K562 (cell line): Measurements from ENCODE around the gene UTP4. TPM values are rescaled to one million over a fixed set of nuclear protein-coding genes. Genes with fewer than 3 reads are reported as not detected.

Experiments
- ATF1 ChIP-seq, 2 experiments: fragments of 450-650 bp in 1 of 2; IDR thresholded peaks; 2 replicates each; pipeline ENCODE4 v1.6.1; 2016; ENCODE audit warnings: missing compliant biosample characterization in 1 of 2, missing genetic modification characterization in 1 of 2
- EGR1 ChIP-seq: fragments of 450-650 bp; conservative IDR thresholded peaks from 2 replicates; pipeline ENCODE4 v1.6.1; 2017; ENCODE audit warnings: mild to moderate bottlenecking
- EP300 ChIP-seq: IDR thresholded peaks from 2 replicates; pipeline ENCODE4 v1.6.1; 2012; ENCODE audit warnings: low read length, improper control_type of control experiment
- HNRNPL ChIP-seq: fragments of 200-400 bp; formaldehyde crosslinking; IDR thresholded peaks from 2 replicates; pipeline ENCODE4 v1.6.1; 2017; ENCODE audit warnings: low read depth, mild to moderate bottlenecking, low read length
- KHSRP ChIP-seq: fragments of 450-650 bp; IDR thresholded peaks from 2 replicates; pipeline ENCODE4 v1.6.1; 2017
- KLF1 ChIP-seq: fragments of 450-650 bp; IDR thresholded peaks from 2 replicates; pipeline ENCODE4 v1.6.1; 2016; ENCODE audit warnings: missing genetic modification characterization, missing compliant biosample characterization
- L3MBTL2 ChIP-seq: fragments of 450-650 bp; IDR thresholded peaks from 2 replicates; pipeline ENCODE4 v1.6.1; 2016; ENCODE audit warnings: mild to moderate bottlenecking, moderate library complexity
- NR3C1 ChIP-seq: sonication (generic); formaldehyde crosslinking; IDR thresholded peaks from 2 replicates; pipeline ENCODE4 v1.8.1; 2022; ENCODE audit warnings: missing genetic modification reagents
- POLR2H ChIP-seq: IDR thresholded peaks from 2 replicates; pipeline ENCODE4 v1.6.1; 2016; ENCODE audit warnings: missing genetic modification characterization, low read depth, mild to moderate bottlenecking, control low read depth, missing compliant biosample characterization, moderate library complexity
- SNIP1 ChIP-seq: fragments of 450-650 bp; IDR thresholded peaks from 2 replicates; pipeline ENCODE4 v1.7.1; 2017; ENCODE audit warnings: low read depth, mild to moderate bottlenecking
- TOE1 ChIP-seq, 2 experiments: fragments of 450-650 bp in 1 of 2; sonication (generic) in 1 of 2; formaldehyde crosslinking in 1 of 2; IDR thresholded peaks; 2 replicates each; pipeline versions ENCODE4 v1.7.1 to v1.8.0; 2016 to 2022; ENCODE audit warnings: borderline replicate concordance in 2 of 2, mild to moderate bottlenecking in 2 of 2, antibody characterized with exemption in 1 of 2, inconsistent platforms in 1 of 2, low read depth in 1 of 2, missing genetic modification reagents in 1 of 2, moderate library complexity in 1 of 2
- ZNF561 ChIP-seq: fragments of 450-650 bp; formaldehyde crosslinking; conservative IDR thresholded peaks from 2 replicates; pipeline ENCODE4 v1.4.0; 2020; ENCODE audit warnings: mild to moderate bottlenecking, moderate library complexity
- polyA plus RNA-seq, 8 experiments: library from polyadenylated mRNA; depleted of rRNA in 4 of 8; stranded (reverse) in 5 of 8; unstranded in 3 of 8; fragments of >200 nt; fragmentation: Nextera tagmentation in 2 of 8; fragmentation: Illumina TruSeq in 1 of 8; extraction: Ambion mirVana in 2 of 8; extraction: Trizol in 1 of 8; gene quantifications; 2 replicates each; pipeline versions ENCODE4 v1.2.1 to v1.2.3, GENCODE V29; 2011 to 2014; ENCODE audit warnings: inconsistent platforms in 1 of 8, missing spikeins in 1 of 8
- total RNA-seq, 7 experiments: library from RNA; depleted of rRNA in 6 of 7; stranded (reverse); fragments of >200 nt in 6 of 7; fragmentation: Illumina TruSeq in 2 of 7; extraction: Trizol in 2 of 7; gene quantifications; 2 replicates each; pipeline versions ENCODE4 v1.2.1 to v1.2.3, GENCODE V29; 2011 to 2021; ENCODE audit warnings: low replicate concordance in 1 of 7
- TF ChIP-seq, protein P1 (sequence below): fragments of 200-600 bp; sonication (generic); IDR thresholded peaks from one replicate; pipeline ENCODE4 v1.6.1; 2012; ENCODE audit warnings: mild to moderate bottlenecking, low read depth, low read length, inconsistent platforms
- TF ChIP-seq, protein P2 (sequence below): fragments of 450-650 bp; formaldehyde crosslinking; IDR thresholded peaks from 2 replicates; pipeline ENCODE4 v1.4.0; 2022; ENCODE audit warnings: missing genetic modification characterization

The UTP4 gene
- total and polyA plus RNA-seq, 9 of the 15 experiments (the other 6 are each of a cell fraction or from before 2014, with no cell fraction given): 46.1 to 203 (median 145) TPM

GRCh38 chr16:69132424-69133252 is at the start of gene UTP4, which contains the start of gene CHTF8 (continued):
- TF ChIP-seq, protein P1, sequence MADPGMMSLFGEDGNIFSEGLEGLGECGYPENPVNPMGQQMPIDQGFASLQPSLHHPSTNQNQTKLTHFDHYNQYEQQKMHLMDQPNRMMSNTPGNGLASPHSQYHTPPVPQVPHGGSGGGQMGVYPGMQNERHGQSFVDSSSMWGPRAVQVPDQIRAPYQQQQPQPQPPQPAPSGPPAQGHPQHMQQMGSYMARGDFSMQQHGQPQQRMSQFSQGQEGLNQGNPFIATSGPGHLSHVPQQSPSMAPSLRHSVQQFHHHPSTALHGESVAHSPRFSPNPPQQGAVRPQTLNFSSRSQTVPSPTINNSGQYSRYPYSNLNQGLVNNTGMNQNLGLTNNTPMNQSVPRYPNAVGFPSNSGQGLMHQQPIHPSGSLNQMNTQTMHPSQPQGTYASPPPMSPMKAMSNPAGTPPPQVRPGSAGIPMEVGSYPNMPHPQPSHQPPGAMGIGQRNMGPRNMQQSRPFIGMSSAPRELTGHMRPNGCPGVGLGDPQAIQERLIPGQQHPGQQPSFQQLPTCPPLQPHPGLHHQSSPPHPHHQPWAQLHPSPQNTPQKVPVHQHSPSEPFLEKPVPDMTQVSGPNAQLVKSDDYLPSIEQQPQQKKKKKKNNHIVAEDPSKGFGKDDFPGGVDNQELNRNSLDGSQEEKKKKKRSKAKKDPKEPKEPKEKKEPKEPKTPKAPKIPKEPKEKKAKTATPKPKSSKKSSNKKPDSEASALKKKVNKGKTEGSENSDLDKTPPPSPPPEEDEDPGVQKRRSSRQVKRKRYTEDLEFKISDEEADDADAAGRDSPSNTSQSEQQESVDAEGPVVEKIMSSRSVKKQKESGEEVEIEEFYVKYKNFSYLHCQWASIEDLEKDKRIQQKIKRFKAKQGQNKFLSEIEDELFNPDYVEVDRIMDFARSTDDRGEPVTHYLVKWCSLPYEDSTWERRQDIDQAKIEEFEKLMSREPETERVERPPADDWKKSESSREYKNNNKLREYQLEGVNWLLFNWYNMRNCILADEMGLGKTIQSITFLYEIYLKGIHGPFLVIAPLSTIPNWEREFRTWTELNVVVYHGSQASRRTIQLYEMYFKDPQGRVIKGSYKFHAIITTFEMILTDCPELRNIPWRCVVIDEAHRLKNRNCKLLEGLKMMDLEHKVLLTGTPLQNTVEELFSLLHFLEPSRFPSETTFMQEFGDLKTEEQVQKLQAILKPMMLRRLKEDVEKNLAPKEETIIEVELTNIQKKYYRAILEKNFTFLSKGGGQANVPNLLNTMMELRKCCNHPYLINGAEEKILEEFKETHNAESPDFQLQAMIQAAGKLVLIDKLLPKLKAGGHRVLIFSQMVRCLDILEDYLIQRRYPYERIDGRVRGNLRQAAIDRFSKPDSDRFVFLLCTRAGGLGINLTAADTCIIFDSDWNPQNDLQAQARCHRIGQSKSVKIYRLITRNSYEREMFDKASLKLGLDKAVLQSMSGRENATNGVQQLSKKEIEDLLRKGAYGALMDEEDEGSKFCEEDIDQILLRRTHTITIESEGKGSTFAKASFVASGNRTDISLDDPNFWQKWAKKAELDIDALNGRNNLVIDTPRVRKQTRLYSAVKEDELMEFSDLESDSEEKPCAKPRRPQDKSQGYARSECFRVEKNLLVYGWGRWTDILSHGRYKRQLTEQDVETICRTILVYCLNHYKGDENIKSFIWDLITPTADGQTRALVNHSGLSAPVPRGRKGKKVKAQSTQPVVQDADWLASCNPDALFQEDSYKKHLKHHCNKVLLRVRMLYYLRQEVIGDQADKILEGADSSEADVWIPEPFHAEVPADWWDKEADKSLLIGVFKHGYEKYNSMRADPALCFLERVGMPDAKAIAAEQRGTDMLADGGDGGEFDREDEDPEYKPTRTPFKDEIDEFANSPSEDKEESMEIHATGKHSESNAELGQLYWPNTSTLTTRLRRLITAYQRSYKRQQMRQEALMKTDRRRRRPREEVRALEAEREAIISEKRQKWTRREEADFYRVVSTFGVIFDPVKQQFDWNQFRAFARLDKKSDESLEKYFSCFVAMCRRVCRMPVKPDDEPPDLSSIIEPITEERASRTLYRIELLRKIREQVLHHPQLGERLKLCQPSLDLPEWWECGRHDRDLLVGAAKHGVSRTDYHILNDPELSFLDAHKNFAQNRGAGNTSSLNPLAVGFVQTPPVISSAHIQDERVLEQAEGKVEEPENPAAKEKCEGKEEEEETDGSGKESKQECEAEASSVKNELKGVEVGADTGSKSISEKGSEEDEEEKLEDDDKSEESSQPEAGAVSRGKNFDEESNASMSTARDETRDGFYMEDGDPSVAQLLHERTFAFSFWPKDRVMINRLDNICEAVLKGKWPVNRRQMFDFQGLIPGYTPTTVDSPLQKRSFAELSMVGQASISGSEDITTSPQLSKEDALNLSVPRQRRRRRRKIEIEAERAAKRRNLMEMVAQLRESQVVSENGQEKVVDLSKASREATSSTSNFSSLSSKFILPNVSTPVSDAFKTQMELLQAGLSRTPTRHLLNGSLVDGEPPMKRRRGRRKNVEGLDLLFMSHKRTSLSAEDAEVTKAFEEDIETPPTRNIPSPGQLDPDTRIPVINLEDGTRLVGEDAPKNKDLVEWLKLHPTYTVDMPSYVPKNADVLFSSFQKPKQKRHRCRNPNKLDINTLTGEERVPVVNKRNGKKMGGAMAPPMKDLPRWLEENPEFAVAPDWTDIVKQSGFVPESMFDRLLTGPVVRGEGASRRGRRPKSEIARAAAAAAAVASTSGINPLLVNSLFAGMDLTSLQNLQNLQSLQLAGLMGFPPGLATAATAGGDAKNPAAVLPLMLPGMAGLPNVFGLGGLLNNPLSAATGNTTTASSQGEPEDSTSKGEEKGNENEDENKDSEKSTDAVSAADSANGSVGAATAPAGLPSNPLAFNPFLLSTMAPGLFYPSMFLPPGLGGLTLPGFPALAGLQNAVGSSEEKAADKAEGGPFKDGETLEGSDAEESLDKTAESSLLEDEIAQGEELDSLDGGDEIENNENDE: no peak
- TF ChIP-seq POLR2H (tag): peak; percentile 84
- TF ChIP-seq L3MBTL2: peak; percentile 70
- TF ChIP-seq SNIP1: no peak
- no peak for TF ChIP-seq HNRNPL
- TF ChIP-seq NR3C1: no peak
- no peak for TF ChIP-seq EP300
- peak; percentile 40; the same call in 1 of the 2 replicates for TF ChIP-seq ATF1 (CRISPR knock-in tag; IDR thresholded peaks at IDR 0.05)
- peak; percentile 79 for TF ChIP-seq ATF1 (tag; IDR thresholded peaks at IDR 0.05)
- no peak for TF ChIP-seq KHSRP
- no peak for TF ChIP-seq TOE1 (IDR thresholded peaks at IDR 0.05; ENCODE audit: borderline replicate concordance)
- no peak for TF ChIP-seq TOE1 (CRISPR knock-in tag; IDR thresholded peaks at IDR 0.05; ENCODE audit: borderline replicate concordance, low read depth)
- peak; percentile 19; the same call in 1 of the 2 replicates for TF ChIP-seq EGR1
- TF ChIP-seq, protein P2, sequence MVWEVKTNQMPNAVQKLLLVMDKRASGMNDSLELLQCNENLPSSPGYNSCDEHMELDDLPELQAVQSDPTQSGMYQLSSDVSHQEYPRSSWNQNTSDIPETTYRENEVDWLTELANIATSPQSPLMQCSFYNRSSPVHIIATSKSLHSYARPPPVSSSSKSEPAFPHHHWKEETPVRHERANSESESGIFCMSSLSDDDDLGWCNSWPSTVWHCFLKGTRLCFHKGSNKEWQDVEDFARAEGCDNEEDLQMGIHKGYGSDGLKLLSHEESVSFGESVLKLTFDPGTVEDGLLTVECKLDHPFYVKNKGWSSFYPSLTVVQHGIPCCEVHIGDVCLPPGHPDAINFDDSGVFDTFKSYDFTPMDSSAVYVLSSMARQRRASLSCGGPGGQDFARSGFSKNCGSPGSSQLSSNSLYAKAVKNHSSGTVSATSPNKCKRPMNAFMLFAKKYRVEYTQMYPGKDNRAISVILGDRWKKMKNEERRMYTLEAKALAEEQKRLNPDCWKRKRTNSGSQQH (CRISPR knock-in tag): 0 out of 2 replicates have a peak, but pooled peaks have one; percentile 76
- TF ChIP-seq KLF1 (tag): no peak
- no peak for TF ChIP-seq ZNF561
